ENCODE results near the gene GRM1.

DNA sequence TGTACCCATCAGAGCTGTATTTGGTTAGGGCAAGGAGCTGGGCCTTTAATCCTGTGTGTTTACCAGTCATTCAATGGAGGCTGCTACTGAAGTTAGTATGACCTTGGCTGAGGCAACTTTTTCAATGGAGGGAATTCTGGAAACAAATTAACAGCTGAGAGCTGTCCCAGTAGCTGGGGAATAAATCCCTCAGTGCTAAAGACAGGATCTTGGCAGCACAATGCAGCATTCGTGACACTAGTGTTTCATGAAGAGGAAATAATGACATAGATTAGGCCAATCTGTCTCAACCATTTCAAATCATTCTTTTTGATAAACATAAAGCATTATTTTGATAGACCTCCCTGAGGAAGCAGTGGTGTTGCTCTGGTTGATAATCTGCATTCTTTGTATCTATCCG, 42.9 kb downstream of the GRM1 start:
- TF ChIP-seq, protein P1, sequence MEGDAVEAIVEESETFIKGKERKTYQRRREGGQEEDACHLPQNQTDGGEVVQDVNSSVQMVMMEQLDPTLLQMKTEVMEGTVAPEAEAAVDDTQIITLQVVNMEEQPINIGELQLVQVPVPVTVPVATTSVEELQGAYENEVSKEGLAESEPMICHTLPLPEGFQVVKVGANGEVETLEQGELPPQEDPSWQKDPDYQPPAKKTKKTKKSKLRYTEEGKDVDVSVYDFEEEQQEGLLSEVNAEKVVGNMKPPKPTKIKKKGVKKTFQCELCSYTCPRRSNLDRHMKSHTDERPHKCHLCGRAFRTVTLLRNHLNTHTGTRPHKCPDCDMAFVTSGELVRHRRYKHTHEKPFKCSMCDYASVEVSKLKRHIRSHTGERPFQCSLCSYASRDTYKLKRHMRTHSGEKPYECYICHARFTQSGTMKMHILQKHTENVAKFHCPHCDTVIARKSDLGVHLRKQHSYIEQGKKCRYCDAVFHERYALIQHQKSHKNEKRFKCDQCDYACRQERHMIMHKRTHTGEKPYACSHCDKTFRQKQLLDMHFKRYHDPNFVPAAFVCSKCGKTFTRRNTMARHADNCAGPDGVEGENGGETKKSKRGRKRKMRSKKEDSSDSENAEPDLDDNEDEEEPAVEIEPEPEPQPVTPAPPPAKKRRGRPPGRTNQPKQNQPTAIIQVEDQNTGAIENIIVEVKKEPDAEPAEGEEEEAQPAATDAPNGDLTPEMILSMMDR (IDR thresholded peaks at IDR 0.05): no peak
- TF ChIP-seq EP300 (IDR thresholded peaks at IDR 0.05): no peak

Measured in stomach (tissue), 4 donors.